K562 (cell line): ENCODE data around the gene DSG2. TPM values are rescaled to one million over a fixed set of nuclear protein-coding genes. Genes with fewer than 3 reads are reported as not detected.

Experiments
- ATAC-seq: fragments of 200-7000 bp; cut with Tn5 transposase; 3 replicates; pipeline ENCODE4 v1.9.1; 2020; ENCODE audit warnings: moderate library complexity
- BruUV-seq: library from RNA; stranded (reverse); fragments of 400-500 nt; replicated peaks from 2 replicates; lab custom pipeline; 2021; lab: Mats Ljungman, UMichigan
- CTCF ChIA-PET: fragments of 300-600 bp; formaldehyde crosslinking; extraction: SDS; loops from one replicate; lab custom pipeline; 2021; ENCODE audit warnings: low intra/inter-chr PET ratio; lab: Yijun Ruan, JAX
- POLR2A ChIA-PET: fragments of 300-600, 350-650 bp; sonication (Branson Sonifier 250); formaldehyde crosslinking; extraction: SDS; loops from one replicate; lab custom pipeline; 2021; ENCODE audit warnings: antibody characterized with exemption, inconsistent platforms; lab: Yijun Ruan, JAX
- DNase-seq, 4 experiments: peaks; one replicate each; pipeline versions ENCODE4 v3.0.0 to v3.0.0-alpha.2; 2011 to 2018; ENCODE audit warnings: low spot score in 3 of 4, mixed read lengths in 3 of 4; ENCODE audit errors: extremely low read depth in 1 of 4
- FAIRE-seq: peaks from 2 replicates; lab custom pipeline; 2011; peaks lifted over from hg19 to GRCh38; lab: Jason Lieb, UNC
- H2AFZ ChIP-seq: 2 replicates; pipeline ENCODE4 v1.6.0; 2011; ENCODE audit warnings: low read depth, low read length, control low read depth, inconsistent platforms
- H3K27ac ChIP-seq: fragments of 200-600 bp; 3 replicates; pipeline ENCODE4 v1.8.0; 2011; ENCODE audit warnings: low read depth, mild to moderate bottlenecking, control low read depth, inconsistent platforms, low read length, moderate library complexity, mixed read lengths; ENCODE audit errors: extremely low read depth
- H3K27me3 ChIP-seq, 2 experiments: fragments of 300-600 bp in 1 of 2; 2 replicates in 1 of 2; 3 replicates in 1 of 2; pipeline versions ENCODE4 v1.6.0 to v1.8.0; 2011; ENCODE audit warnings: inconsistent platforms in 2 of 2, low read length in 2 of 2, mild to moderate bottlenecking in 1 of 2, mixed read lengths in 1 of 2, moderate library complexity in 1 of 2; ENCODE audit not compliant: control insufficient read depth in 2 of 2, insufficient read depth in 2 of 2
- H3K36me3 ChIP-seq: fragments of 300-600 bp; 3 replicates; pipeline ENCODE4 v1.8.0; 2011; ENCODE audit warnings: mild to moderate bottlenecking, low read length, inconsistent platforms; ENCODE audit not compliant: control insufficient read depth, insufficient read depth
- H3K4me1 ChIP-seq, 2 experiments: fragments of 200-600 bp in 1 of 2; replicated peaks in 1 of 2; 2 replicates in 1 of 2; 3 replicates in 1 of 2; pipeline versions ENCODE4 v1.5.1 to v1.8.0; 2011; ENCODE audit warnings: inconsistent platforms in 2 of 2, low read length in 2 of 2, mild to moderate bottlenecking in 1 of 2, mixed read lengths in 1 of 2, moderate library complexity in 1 of 2; ENCODE audit not compliant: control insufficient read depth in 2 of 2, insufficient read depth in 2 of 2
- H3K4me2 ChIP-seq: 2 replicates; pipeline ENCODE4 v1.6.1; 2011; ENCODE audit warnings: low read length, control low read depth, inconsistent platforms, mixed read lengths; ENCODE audit not compliant: insufficient read depth
- H3K4me3 ChIP-seq: fragments of 200-600 bp; sonication (generic), shearing (Covaris generic); 2 replicates; pipeline ENCODE4 v1.5.1; 2016; ENCODE audit warnings: control low read depth, inconsistent platforms
- H3K79me2 ChIP-seq: fragments of 200-600 bp; 3 replicates; pipeline ENCODE4 v1.8.0; 2011; ENCODE audit warnings: low read length, inconsistent platforms; ENCODE audit not compliant: control insufficient read depth, insufficient read depth
- H3K9ac ChIP-seq, 2 experiments: 2 replicates each; pipeline versions ENCODE4 v1.6.0 to v1.6.1; 2011; ENCODE audit warnings: low read depth in 2 of 2, low read length in 2 of 2, control low read depth in 1 of 2, inconsistent platforms in 1 of 2, mild to moderate bottlenecking in 1 of 2, mixed read lengths in 1 of 2; ENCODE audit not compliant: insufficient read depth in 1 of 2
- H3K9me1 ChIP-seq: one replicate; pipeline ENCODE4 v1.6.0; 2011; ENCODE audit warnings: inconsistent platforms, mild to moderate bottlenecking, low read length, moderate library complexity; ENCODE audit not compliant: control insufficient read depth, insufficient read depth
- H3K9me3 ChIP-seq: replicated peaks from 2 replicates; pipeline ENCODE4 v1.5.1; 2011; ENCODE audit warnings: low read depth, low read length, inconsistent platforms; ENCODE audit not compliant: control insufficient read depth, insufficient read depth
- H4K20me1 ChIP-seq: replicated peaks from 2 replicates; pipeline ENCODE4 v1.6.1; 2011; ENCODE audit warnings: low read length, inconsistent platforms, mixed read lengths; ENCODE audit not compliant: control insufficient read depth, insufficient read depth
- BMI1 ChIP-seq: fragments of 150-350 bp; IDR thresholded peaks from 2 replicates; pipeline ENCODE4 v1.6.1; 2014; ENCODE audit warnings: low read length
- DDX20 ChIP-seq: fragments of 450-650 bp; IDR thresholded peaks from 2 replicates; pipeline ENCODE4 v1.6.1; 2016; ENCODE audit warnings: missing genetic modification characterization, low read depth, mild to moderate bottlenecking, missing compliant biosample characterization, moderate library complexity
- GABPA ChIP-seq: fragments of 200-800 bp; sonication (Bioruptor generic); conservative IDR thresholded peaks from 2 replicates; pipeline ENCODE4 v1.6.1; 2016; ENCODE audit warnings: low read depth, missing genetic modification characterization, missing compliant biosample characterization
- MED1 ChIP-seq: sonication (generic); formaldehyde crosslinking; IDR thresholded peaks from 2 replicates; pipeline ENCODE4 v1.8.1; 2023; ENCODE audit warnings: missing genetic modification reagents, borderline replicate concordance
- NR2C2 ChIP-seq, 2 experiments: fragments of 200-800 bp in 1 of 2; sonication (Bioruptor generic) in 1 of 2; sonication (generic) in 1 of 2; formaldehyde crosslinking in 1 of 2; IDR thresholded peaks; 2 replicates each; pipeline versions ENCODE4 v1.6.1 to v1.8.0; 2016 to 2022; ENCODE audit warnings: mild to moderate bottlenecking in 1 of 2, missing compliant biosample characterization in 1 of 2, missing genetic modification characterization in 1 of 2, missing genetic modification reagents in 1 of 2
- TCF3 ChIP-seq: sonication (generic); formaldehyde crosslinking; IDR thresholded peaks from 2 replicates; pipeline ENCODE4 v1.4.0; 2020; ENCODE audit warnings: mild to moderate bottlenecking, missing genetic modification reagents
- ZNF324 ChIP-seq: fragments of 250-450 bp; sonication (Bioruptor Pico); IDR thresholded peaks from 2 replicates; pipeline ENCODE4 v1.4.0; 2020; ENCODE audit warnings: mild to moderate bottlenecking
- WGBS: fragments of 100-300 bp; shearing (Covaris generic); methylation state at CpG from one replicate; pipeline ENCODE4 v1.1.6; 2016; ENCODE audit warnings: low coverage, mixed read lengths; ENCODE audit not compliant: insufficient coverage; ENCODE audit errors: missing lambda C conversion rate; 5-methylcytosine and 5-hydroxymethylcytosine counted together
- in situ Hi-C: fragments of 300-500 bp; cut with MboI; formaldehyde crosslinking; loops from 4 replicates; pipeline ENCODE4 v1.15.0; 2018; ENCODE audit warnings: inconsistent platforms, mixed read lengths
- intact Hi-C: fragments of 100-400 bp; cut with micrococcal nuclease; formaldehyde crosslinking; loops from 2 replicates; pipeline ENCODE4 v1.14.2; 2022
- polyA plus RNA-seq, 8 experiments: library from polyadenylated mRNA; depleted of rRNA in 4 of 8; stranded (reverse) in 5 of 8; unstranded in 3 of 8; fragments of >200 nt; fragmentation: Nextera tagmentation in 2 of 8; fragmentation: Illumina TruSeq in 1 of 8; extraction: Ambion mirVana in 2 of 8; extraction: Trizol in 1 of 8; gene quantifications; 2 replicates each; pipeline versions ENCODE4 v1.2.1 to v1.2.3, GENCODE V29; 2011 to 2014; ENCODE audit warnings: inconsistent platforms in 1 of 8, missing spikeins in 1 of 8
- total RNA-seq, 7 experiments: library from RNA; depleted of rRNA in 6 of 7; stranded (reverse); fragments of >200 nt in 6 of 7; fragmentation: Illumina TruSeq in 2 of 7; extraction: Trizol in 2 of 7; gene quantifications; 2 replicates each; pipeline versions ENCODE4 v1.2.1 to v1.2.3, GENCODE V29; 2011 to 2021; ENCODE audit warnings: low replicate concordance in 1 of 7
- TF ChIP-seq, protein P1 (sequence below): sonication (generic); formaldehyde crosslinking; IDR thresholded peaks from 2 replicates; pipeline ENCODE4 v1.8.0; 2022; ENCODE audit warnings: missing genetic modification reagents, mild to moderate bottlenecking, borderline replicate concordance
- TF ChIP-seq, protein P2 (sequence below): sonication (generic); formaldehyde crosslinking; IDR thresholded peaks from 2 replicates; pipeline ENCODE4 v1.8.1; 2022; ENCODE audit warnings: missing genetic modification reagents
- TF ChIP-seq, protein P3 (sequence below): sonication (generic); formaldehyde crosslinking; IDR thresholded peaks from 2 replicates; pipeline ENCODE4 v1.8.1; 2023; ENCODE audit warnings: mild to moderate bottlenecking, missing genetic modification reagents

The DSG2 gene
- total and polyA plus RNA-seq, 9 of the 15 experiments (the other 6 are each of a cell fraction or from before 2014, with no cell fraction given): 16.9 to 68.6 (median 41.3) TPM

GRCh38 chr18:31579375-31579774, 81.4 kb downstream of the DSG2 start:
- Histone ChIP-seq H3K4me2 (no peak overlapping the region), H3K4me3 (no peak overlapping the region), H3K79me2 (no peaks in the 10 kb centered on the region), H4K20me1 (no peaks in the 10 kb centered on the region), H3K9me1 (no peaks in the 10 kb centered on the region), H3K27ac (no peak overlapping the region), H3K9ac (no peak overlapping the region), H3K27me3 (peaks cover 5 to 6% of the 10 kb centered on the region in 2 experiments; a peak in 2 of 5 replicates), H3K9me3 (no peaks in the 10 kb centered on the region), H3K4me1 (no peaks in the 10 kb centered on the region), H2AFZ (no peak overlapping the region), H3K36me3 (no peaks in the 10 kb centered on the region)
- 0% methylated on average over 2 of the region's 2 CpGs for WGBS
- TF ChIP-seq, protein P1, sequence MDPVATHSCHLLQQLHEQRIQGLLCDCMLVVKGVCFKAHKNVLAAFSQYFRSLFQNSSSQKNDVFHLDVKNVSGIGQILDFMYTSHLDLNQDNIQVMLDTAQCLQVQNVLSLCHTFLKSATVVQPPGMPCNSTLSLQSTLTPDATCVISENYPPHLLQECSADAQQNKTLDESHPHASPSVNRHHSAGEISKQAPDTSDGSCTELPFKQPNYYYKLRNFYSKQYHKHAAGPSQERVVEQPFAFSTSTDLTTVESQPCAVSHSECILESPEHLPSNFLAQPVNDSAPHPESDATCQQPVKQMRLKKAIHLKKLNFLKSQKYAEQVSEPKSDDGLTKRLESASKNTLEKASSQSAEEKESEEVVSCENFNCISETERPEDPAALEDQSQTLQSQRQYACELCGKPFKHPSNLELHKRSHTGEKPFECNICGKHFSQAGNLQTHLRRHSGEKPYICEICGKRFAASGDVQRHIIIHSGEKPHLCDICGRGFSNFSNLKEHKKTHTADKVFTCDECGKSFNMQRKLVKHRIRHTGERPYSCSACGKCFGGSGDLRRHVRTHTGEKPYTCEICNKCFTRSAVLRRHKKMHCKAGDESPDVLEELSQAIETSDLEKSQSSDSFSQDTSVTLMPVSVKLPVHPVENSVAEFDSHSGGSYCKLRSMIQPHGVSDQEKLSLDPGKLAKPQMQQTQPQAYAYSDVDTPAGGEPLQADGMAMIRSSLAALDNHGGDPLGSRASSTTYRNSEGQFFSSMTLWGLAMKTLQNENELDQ: no peak
- TF ChIP-seq TCF3 (CRISPR knock-in tag) (no peak), MED1 (no peak), GABPA (tag) (no peak), NR2C2 (CRISPR knock-in tag; IDR thresholded peaks at IDR 0.05) (no peak), NR2C2 (tag; IDR thresholded peaks at IDR 0.05) (no peak), ZNF324 (no peak), BMI1 (no peak), DDX20 (tag) (no peak)
- TF ChIP-seq, protein P2, sequence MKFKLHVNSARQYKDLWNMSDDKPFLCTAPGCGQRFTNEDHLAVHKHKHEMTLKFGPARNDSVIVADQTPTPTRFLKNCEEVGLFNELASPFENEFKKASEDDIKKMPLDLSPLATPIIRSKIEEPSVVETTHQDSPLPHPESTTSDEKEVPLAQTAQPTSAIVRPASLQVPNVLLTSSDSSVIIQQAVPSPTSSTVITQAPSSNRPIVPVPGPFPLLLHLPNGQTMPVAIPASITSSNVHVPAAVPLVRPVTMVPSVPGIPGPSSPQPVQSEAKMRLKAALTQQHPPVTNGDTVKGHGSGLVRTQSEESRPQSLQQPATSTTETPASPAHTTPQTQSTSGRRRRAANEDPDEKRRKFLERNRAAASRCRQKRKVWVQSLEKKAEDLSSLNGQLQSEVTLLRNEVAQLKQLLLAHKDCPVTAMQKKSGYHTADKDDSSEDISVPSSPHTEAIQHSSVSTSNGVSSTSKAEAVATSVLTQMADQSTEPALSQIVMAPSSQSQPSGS (CRISPR knock-in tag): no peak
- TF ChIP-seq, protein P3, sequence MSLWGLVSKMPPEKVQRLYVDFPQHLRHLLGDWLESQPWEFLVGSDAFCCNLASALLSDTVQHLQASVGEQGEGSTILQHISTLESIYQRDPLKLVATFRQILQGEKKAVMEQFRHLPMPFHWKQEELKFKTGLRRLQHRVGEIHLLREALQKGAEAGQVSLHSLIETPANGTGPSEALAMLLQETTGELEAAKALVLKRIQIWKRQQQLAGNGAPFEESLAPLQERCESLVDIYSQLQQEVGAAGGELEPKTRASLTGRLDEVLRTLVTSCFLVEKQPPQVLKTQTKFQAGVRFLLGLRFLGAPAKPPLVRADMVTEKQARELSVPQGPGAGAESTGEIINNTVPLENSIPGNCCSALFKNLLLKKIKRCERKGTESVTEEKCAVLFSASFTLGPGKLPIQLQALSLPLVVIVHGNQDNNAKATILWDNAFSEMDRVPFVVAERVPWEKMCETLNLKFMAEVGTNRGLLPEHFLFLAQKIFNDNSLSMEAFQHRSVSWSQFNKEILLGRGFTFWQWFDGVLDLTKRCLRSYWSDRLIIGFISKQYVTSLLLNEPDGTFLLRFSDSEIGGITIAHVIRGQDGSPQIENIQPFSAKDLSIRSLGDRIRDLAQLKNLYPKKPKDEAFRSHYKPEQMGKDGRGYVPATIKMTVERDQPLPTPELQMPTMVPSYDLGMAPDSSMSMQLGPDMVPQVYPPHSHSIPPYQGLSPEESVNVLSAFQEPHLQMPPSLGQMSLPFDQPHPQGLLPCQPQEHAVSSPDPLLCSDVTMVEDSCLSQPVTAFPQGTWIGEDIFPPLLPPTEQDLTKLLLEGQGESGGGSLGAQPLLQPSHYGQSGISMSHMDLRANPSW (CRISPR knock-in tag): no peak
- intact Hi-C loops: no loop called here
- ChIA-PET CTCF (no interaction called here), POLR2A (no interaction called here)
- DNase-seq (no peak), FAIRE-seq (no peak), ATAC-seq (no peak)
- in situ Hi-C loops: no loop called here
- no TSS peak for BruUV-seq
